ENCODE data around the gene ADRA1B.

Gene ADRA1B

DNA sequence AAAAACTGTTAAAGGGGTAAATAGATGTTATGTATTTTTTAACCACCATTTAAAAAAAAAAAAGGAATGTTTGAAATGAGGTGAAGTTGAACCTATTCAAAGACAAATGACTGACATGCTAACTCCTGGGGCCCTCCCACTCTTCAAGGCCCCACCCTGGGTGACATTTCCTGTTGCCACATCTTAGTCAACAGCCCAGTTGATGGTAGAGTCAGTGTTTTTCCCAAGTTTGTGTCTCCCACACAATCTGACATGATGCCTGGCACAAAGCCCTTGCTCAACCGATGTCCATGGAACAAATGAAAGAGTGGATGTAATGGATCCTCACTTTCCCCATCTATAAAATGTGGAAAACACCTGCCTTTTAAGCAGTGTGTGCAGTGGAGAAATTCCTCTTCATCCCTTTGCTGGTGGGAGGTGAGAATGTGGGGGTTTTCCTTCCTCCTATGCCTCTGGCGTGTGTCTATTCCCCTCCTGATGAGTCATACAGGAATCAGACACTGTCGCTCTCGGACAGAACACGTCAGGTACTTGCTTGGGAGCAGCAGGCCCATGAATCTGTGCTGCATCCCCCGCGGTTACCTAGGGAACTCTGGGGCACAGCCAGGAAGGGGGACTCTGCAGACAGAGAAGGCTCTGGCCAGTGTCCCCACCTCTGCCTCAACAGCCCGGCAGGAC lies 13.7 kb upstream of the ADRA1B start:
- DNase-seq = no peak

- DNase-seq = no peak
These were observed 13.2 kb upstream of the ADRA1B start for GRCh38 chr5:159903131-159903530.

DNA sequence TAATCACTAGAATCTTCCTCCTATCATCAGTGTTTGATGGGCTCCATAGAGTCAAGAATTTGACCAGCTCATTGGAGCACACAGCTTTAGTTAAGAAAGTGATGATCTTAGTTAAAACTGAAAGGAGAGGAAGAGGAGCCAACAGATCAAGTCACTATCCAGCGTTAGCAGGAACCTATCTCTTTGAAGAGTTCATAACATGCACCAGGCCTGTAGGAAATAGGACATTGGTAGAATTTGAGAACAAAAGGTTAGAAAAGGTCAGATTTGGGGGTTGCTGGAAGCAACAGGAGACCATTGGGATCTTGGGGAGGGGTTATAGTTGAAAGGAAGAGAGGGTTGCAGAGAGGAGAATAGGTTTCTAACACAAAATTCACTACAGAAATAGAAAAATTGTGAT lies 11.4 kb upstream of the ADRA1B start:
- no peak for DNase-seq

GRCh38 chr5:159905496-159905895 lies 10.8 kb upstream of the ADRA1B start:
- no peak for DNase-seq

DNA sequence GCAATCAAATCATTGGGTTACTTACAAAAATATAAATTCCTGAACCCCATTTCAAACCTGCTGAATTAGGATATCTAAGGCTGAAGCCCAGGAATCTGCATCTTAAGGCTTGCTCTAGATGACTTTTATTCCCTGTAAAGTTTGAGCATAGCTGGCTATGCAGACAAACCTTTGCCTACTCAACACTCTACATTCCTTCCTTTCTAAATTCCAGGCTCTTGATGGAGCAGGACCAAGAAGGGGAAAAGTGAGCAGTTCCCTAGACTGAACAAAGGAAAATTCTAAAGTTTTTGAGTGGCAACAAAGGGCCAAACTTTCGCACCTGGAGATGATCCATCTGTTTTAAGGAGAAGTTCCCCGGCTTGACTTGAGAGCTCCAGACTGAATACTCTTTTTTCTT lies 9.8 kb upstream of the ADRA1B start:
- no peak for DNase-seq

GRCh38 chr5:159906943-159907342 lies 9.3 kb upstream of the ADRA1B start:
- DNase-seq = no peak

DNA sequence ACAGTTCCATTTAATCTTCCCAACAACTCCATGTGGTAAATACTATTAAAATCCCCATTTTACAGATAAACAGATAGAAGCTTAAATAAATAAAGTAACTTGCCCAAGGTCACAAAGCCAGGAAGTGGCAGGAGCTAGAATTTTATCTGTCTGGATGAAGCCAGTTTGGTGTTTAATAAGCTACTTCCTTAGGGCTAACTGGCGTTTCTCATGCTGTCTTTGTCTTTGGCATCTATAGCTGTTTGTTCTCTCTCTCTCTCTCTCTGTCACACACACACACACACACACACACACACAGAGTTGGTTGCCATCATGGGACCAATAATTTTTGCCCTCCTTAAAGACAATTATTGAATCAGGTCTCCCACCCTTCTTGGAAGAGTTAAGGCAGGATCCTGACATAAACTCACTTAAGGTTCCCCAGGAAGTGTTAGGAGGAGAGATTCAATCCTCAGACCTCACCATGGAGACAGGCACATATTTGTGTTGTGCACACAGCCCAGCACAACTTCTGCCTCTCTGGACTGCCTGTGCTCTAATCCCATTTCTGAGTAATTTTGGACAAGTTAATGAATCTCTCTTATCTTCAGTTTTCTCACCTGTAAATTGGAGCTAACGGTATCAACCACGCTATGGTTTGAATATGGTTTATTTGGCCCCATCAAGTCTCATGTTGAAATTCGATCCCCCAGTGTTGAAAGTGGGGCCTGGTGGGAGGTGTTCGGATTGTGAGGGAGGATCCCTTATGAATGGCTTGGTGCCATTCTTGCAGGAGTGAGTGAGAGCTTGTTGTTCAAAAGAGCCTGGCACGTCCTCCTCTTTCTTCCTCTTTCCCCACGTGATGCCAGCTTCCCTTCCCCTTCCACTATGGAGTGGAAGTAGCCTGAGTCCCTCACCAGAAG lies 8.3 kb upstream of the ADRA1B start:
- no peak for DNase-seq

DNA sequence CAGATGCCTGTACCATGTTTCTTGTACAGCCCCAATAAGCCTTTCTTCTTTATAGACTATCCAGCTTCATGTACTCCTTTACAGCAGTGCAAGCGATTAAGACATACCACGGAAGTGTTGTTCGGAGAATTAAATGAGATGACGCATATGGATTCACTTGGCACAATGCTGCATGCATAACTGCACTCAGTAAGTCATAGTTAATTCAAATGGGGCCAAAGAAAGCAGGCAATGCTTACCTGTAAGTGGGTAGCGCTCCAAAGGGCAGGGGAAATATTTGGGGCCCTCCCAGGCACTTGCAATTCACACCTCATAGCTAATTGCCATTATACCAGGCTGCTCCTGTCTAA lies 7.7 kb upstream of the ADRA1B start:
- DNase-seq = no peak

DNA sequence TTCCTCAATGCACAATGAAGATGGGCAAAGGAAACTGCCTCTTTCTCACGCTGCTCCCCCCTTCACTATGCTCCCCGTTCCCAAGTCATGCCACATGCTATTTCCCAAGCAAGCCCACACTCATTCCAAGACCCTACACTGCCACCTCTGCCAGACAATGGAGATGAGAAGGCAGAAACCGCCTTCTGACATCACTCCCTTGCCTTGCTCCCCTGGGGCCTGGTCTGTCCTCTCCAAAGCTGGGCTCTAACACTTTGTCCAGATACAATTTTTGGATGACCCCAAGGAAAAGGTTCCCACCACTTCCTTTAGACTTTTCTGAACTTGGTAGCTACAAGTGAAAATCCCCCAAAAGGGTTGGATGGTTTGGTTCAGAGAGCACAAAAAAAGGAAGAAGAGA lies 7.2 kb upstream of the ADRA1B start:
- DNase-seq = no peak

DNA sequence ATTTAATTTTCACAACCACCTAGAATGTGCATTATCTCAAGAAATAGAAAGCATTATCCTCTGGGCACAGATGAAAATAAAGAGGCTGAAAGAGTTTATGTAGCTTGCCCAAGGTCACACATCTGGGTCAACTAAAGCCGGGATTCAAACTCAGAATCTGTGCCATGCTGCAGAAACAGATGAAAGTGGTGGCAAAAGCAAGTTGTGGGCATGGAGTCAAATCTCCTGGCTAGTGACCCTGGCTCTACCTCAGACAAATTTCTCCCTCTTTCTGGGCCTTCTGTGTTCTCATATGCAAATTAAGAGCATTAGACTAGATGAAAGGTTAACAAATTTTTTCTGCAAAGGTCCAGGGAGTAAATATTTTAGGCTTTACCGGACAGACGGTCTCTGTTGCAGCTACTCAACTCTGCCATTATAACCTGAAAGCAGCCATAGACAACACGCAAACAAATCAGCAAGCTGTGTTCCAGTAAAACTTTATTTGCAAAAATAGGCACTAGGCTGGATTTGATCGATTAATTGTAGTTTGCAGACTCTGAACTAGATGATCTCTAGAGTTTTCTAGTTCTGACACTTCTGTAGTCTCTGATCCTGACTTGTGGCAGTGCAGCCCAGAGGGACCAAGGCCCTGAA lies 6.0 kb upstream of the ADRA1B start:
- DNase-seq = no peak

DNA sequence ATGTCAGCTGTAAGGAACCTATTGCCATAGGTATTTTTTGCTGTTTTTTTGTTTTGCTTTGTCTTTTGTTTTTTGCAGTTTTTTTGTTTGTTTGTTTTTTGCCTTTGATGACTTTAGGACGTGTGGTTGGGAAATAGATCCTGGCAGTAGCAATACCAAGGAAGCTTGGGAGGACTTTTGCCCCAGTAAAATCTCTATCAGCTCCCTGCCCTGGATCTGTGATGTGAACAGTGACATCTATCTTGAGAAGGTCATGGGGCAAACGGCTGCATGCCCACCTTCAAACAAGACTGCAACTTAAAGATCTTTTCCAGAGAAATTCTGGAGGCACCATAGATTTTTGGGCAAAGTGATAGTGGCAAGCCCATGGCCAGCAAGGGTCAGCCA lies 5.4 kb upstream of the ADRA1B start:
- DNase-seq = no peak

- DNase-seq = no peak
These were observed 4.9 kb upstream of the ADRA1B start for GRCh38 chr5:159911349-159911748.

- DNase-seq = no peak
These were observed 4.1 kb upstream of the ADRA1B start for GRCh38 chr5:159912033-159912800.

DNA sequence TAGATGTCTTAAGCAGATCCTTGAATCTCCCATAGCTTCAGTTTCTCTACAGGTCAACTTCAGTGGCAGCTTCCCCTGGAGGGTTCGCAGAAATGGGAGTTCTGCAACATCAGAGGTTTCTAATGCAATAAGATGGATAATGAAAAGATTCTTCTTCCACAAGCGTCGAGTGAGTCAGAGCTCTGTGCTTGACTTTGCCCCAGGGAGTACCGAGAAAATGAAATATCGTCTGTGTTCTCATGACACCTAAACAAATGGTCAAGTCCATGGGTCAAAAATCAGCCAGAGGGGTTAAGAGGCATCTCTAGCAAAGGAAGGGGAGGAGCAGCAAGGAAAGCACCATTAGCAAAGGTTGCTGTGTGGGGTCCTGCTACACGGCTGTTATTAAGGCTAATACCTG lies 3.2 kb upstream of the ADRA1B start:
- DNase-seq = no peak

- no peak for DNase-seq
These were observed 2.8 kb upstream of the ADRA1B start for GRCh38 chr5:159913501-159913900.

DNA sequence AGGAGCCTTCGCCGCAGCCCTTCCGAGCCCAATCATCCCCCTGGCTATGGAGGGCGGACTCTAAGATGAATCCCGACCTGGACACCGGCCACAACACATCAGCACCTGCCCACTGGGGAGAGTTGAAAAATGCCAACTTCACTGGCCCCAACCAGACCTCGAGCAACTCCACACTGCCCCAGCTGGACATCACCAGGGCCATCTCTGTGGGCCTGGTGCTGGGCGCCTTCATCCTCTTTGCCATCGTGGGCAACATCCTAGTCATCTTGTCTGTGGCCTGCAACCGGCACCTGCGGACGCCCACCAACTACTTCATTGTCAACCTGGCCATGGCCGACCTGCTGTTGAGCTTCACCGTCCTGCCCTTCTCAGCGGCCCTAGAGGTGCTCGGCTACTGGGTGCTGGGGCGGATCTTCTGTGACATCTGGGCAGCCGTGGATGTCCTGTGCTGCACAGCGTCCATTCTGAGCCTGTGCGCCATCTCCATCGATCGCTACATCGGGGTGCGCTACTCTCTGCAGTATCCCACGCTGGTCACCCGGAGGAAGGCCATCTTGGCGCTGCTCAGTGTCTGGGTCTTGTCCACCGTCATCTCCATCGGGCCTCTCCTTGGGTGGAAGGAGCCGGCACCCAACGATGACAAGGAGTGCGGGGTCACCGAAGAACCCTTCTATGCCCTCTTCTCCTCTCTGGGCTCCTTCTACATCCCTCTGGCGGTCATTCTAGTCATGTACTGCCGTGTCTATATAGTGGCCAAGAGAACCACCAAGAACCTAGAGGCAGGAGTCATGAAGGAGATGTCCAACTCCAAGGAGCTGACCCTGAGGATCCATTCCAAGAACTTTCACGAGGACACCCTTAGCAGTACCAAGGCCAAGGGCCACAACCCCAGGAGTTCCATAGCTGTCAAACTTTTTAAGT lies 819 bp downstream of the ADRA1B start:
- DNase-seq = no peak

DNA sequence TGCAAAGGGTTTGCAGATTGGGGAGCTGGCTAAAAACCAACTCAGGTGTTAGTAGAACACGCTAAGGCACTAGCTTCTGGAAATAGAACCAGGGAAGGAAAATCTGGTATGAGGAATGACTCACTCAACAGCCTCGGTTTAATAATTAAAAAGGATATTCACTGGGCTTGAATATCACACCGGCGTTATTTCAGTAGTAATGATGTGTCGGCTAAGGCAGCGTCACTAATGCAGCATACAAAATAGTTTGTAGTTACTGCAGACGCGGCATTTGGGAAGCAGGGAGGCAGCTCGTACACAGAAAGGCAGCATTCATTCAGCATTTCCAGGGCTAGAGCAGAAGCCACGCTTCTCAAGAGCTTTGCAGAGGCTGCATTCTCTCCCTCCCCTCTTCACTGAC lies 1.7 kb downstream of the ADRA1B start:
- no peak for DNase-seq

- no peak for DNase-seq
These were observed 5.4 kb downstream of the ADRA1B start for GRCh38 chr5:159921721-159922120.

GRCh38 chr5:159923008-159923407 lies 6.7 kb downstream of the ADRA1B start:
- no peak for DNase-seq

- DNase-seq = no peak
These were observed 12.0 kb downstream of the ADRA1B start for GRCh38 chr5:159928122-159928909.

- no peak for DNase-seq
These were observed 12.9 kb downstream of the ADRA1B start for GRCh38 chr5:159929176-159929575.
